IPS-NIHi11 (cell line): ENCODE data around the gene SPON1.
A peak's percentile ranks its signal among the peaks of the same experiment; 100 is the strongest.
"Not testable (repeated sequence)": the region's sequence is repeated elsewhere in the genome, so short reads cannot be mapped to it uniquely, and the experiment has no call there.

Experiments used
- DNase-seq: peaks from one replicate; pipeline ENCODE4 v3.0.0; 2012; ENCODE audit warnings: mixed read lengths, low spot score

The SPON1 gene

GRCh38 chr11:14041565-14041964, 79.0 kb downstream of the SPON1 start:
- no peak for DNase-seq

- no peak for DNase-seq
These were observed 80.4 kb downstream of the SPON1 start for GRCh38 chr11:14042686-14043465.

- DNase-seq: no peak
These were observed 82.4 kb downstream of the SPON1 start for GRCh38 chr11:14044916-14045315.

GRCh38 chr11:14045417-14045816, 82.9 kb downstream of the SPON1 start:
- no peak for DNase-seq

- no peak for DNase-seq
These were observed 89.7 kb downstream of the SPON1 start for GRCh38 chr11:14052198-14052597.

GRCh38 chr11:14054116-14055107, 91.9 kb downstream of the SPON1 start:
- no peak for DNase-seq

- no peak for DNase-seq
These were observed 93.4 kb downstream of the SPON1 start for GRCh38 chr11:14055936-14056335.

- DNase-seq: no peak
These were observed 95.5 kb downstream of the SPON1 start for GRCh38 chr11:14058061-14058460.

- DNase-seq: peak; percentile 23
These were observed 97.0 kb downstream of the SPON1 start for GRCh38 chr11:14059491-14059890.

- no peak for DNase-seq
These were observed 99.2 kb downstream of the SPON1 start for GRCh38 chr11:14061721-14062120.

GRCh38 chr11:14065141-14065540, 102.6 kb downstream of the SPON1 start:
- DNase-seq: no peak

GRCh38 chr11:14065681-14066080, 103.2 kb downstream of the SPON1 start:
- DNase-seq: no peak

- no peak for DNase-seq
These were observed 105.2 kb downstream of the SPON1 start for GRCh38 chr11:14067686-14068085.

- no peak for DNase-seq
These were observed 108.4 kb downstream of the SPON1 start for GRCh38 chr11:14070896-14071295.

GRCh38 chr11:14073849-14074476, 111.4 kb downstream of the SPON1 start:
- peak; percentile 37 for DNase-seq

GRCh38 chr11:14075118-14076078, 112.9 kb downstream of the SPON1 start:
- DNase-seq: peak; percentile 29

- no peak for DNase-seq
These were observed 116.5 kb downstream of the SPON1 start for GRCh38 chr11:14079011-14079410.

- DNase-seq: no peak
These were observed 117.3 kb downstream of the SPON1 start for GRCh38 chr11:14079797-14080196.

GRCh38 chr11:14081581-14082231, 119.2 kb downstream of the SPON1 start:
- no peak for DNase-seq

GRCh38 chr11:14082338-14082737, 119.8 kb downstream of the SPON1 start:
- no peak for DNase-seq

GRCh38 chr11:14088861-14089260, 126.3 kb downstream of the SPON1 start:
- not testable (repeated sequence) for DNase-seq
